PFSK-1 (cell line): Measurements from ENCODE around the gene MAFG.

ENCODE experiments used
- FOXP2 ChIP-seq: optimal IDR thresholded peaks from 2 replicates; pipeline ENCODE3; 2011; ENCODE audit warnings: borderline replicate concordance, control low read depth, inconsistent platforms; ENCODE audit not compliant: insufficient read depth; ENCODE audit errors: extremely low read length, extremely low read depth
- POLR2AphosphoS5 ChIP-seq: IDR thresholded peaks from 2 replicates; pipeline ENCODE4 v1.6.1; 2012; ENCODE audit warnings: low read depth, mild to moderate bottlenecking, control low read depth, low read length, moderate library complexity
- TAF1 ChIP-seq: IDR thresholded peaks from 2 replicates; pipeline ENCODE4 v1.6.1; 2012; ENCODE audit warnings: low read length, control low read depth, borderline replicate concordance; ENCODE audit not compliant: insufficient read depth
- TF ChIP-seq, protein P1 (sequence below), 2 experiments: IDR thresholded peaks; 2 replicates each; pipeline versions ENCODE4 v1.6.1 to v1.8.0; 2011 to 2012; ENCODE audit warnings: low read depth in 2 of 2, low read length in 2 of 2, control low read depth in 1 of 2, inconsistent platforms in 1 of 2, mild to moderate bottlenecking in 1 of 2, moderate library complexity in 1 of 2; ENCODE audit not compliant: insufficient read depth in 1 of 2

DNA sequence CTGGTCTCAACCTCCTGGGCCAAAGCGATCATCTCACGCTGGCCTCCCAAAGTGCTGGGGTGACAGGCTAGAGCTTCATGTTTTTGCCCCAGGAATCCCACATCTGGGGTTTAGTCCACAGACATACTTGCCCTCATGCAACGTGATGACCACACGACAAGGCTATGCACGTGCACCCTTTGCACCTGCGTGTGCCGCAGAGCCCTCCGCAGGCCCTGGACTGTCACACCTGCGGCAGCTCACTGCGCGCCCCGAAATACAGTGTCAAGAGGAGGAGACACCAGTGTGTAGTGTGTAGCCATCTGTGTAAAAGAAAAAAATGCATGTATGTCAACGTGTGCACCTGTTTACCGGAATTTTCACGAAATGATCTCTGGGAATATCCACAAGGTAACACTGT, 23.0 kb upstream of the MAFG start:
- TF ChIP-seq POLR2AphosphoS5 (no peak), TAF1 (no peak), FOXP2 (no peak)
- TF ChIP-seq, protein P1, sequence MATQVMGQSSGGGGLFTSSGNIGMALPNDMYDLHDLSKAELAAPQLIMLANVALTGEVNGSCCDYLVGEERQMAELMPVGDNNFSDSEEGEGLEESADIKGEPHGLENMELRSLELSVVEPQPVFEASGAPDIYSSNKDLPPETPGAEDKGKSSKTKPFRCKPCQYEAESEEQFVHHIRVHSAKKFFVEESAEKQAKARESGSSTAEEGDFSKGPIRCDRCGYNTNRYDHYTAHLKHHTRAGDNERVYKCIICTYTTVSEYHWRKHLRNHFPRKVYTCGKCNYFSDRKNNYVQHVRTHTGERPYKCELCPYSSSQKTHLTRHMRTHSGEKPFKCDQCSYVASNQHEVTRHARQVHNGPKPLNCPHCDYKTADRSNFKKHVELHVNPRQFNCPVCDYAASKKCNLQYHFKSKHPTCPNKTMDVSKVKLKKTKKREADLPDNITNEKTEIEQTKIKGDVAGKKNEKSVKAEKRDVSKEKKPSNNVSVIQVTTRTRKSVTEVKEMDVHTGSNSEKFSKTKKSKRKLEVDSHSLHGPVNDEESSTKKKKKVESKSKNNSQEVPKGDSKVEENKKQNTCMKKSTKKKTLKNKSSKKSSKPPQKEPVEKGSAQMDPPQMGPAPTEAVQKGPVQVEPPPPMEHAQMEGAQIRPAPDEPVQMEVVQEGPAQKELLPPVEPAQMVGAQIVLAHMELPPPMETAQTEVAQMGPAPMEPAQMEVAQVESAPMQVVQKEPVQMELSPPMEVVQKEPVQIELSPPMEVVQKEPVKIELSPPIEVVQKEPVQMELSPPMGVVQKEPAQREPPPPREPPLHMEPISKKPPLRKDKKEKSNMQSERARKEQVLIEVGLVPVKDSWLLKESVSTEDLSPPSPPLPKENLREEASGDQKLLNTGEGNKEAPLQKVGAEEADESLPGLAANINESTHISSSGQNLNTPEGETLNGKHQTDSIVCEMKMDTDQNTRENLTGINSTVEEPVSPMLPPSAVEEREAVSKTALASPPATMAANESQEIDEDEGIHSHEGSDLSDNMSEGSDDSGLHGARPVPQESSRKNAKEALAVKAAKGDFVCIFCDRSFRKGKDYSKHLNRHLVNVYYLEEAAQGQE (IDR thresholded peaks at IDR 0.05; ENCODE audit: insufficient read depth in 1 of 2, low read depth in 2 of 2, low read length in 2 of 2): no peak
